H54 (cell line): Measurements from ENCODE around the gene NKTR.

Source experiments
- DNase-seq: peaks from one replicate; pipeline ENCODE4 v3.0.0; 2011; ENCODE audit warnings: low spot score, mixed read lengths; ENCODE audit not compliant: insufficient read length
- FAIRE-seq: peaks from 3 replicates; lab custom pipeline; 2011; peaks lifted over from hg19 to GRCh38; lab: Jason Lieb, UNC
- POLR2A ChIP-seq: IDR thresholded peaks from 2 replicates; pipeline ENCODE4 v1.6.1; 2011; ENCODE audit warnings: low read depth, mild to moderate bottlenecking, low read length

The NKTR gene

GRCh38 chr3:42683875-42684598 lies 83.6 kb downstream of the NKTR start:
- TF ChIP-seq POLR2A = no peak
- FAIRE-seq (peak; percentile 43), DNase-seq (peak; percentile 99)

GRCh38 chr3:42684632-42685362 lies 84.3 kb downstream of the NKTR start:
- FAIRE-seq = no peak

DNA sequence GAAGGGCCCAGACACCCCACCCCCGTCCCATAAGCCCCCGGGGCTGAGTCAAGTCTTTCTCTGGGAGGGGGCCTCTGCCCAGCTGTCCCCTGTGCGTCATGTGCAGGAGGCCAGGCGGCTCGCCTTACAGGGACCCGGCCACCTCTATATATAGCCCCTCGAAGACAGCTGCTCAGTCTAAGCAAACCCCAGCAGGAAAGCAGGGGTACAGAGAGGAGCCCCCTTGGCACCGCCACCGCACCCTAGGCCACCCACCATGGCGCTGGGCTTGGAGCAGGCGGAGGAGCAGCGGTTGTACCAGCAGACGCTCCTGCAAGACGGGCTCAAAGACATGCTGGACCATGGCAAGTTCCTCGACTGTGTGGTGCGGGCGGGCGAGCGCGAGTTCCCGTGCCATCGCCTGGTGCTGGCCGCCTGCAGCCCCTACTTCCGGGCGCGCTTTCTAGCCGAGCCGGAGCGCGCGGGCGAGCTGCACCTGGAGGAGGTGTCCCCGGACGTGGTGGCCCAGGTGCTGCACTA lies 84.9 kb downstream of the NKTR start, which contains the start of gene KLHL40:
TSS of gene KLHL40 (plus strand) at position 175 of the 519 bp plus-strand sequence. CDS start at position 257, 82 bp downstream.
- FAIRE-seq = no peak
- no peak for TF ChIP-seq POLR2A
- DNase-seq = no peak

More at GRCh38 chr3:42684632-42685362, 84.3 kb downstream of the NKTR start:
- no peak for DNase-seq
- no peak for TF ChIP-seq POLR2A

GRCh38 chr3:42685891-42686820 lies 85.7 kb downstream of the NKTR start:
- DNase-seq (no peak), FAIRE-seq (no peak)
- no peak for TF ChIP-seq POLR2A

- TF ChIP-seq POLR2A = no peak
- no peak for FAIRE-seq
- DNase-seq = no peak
These were observed 86.6 kb downstream of the NKTR start for GRCh38 chr3:42686832-42687650.

- no peak for TF ChIP-seq POLR2A
- no peak for DNase-seq
- FAIRE-seq = no peak
These were observed 87.5 kb downstream of the NKTR start for GRCh38 chr3:42688016-42688415.

- DNase-seq = no peak
- FAIRE-seq = no peak
- no peak for TF ChIP-seq POLR2A
These were observed 88.3 kb downstream of the NKTR start for GRCh38 chr3:42688487-42689420.

DNA sequence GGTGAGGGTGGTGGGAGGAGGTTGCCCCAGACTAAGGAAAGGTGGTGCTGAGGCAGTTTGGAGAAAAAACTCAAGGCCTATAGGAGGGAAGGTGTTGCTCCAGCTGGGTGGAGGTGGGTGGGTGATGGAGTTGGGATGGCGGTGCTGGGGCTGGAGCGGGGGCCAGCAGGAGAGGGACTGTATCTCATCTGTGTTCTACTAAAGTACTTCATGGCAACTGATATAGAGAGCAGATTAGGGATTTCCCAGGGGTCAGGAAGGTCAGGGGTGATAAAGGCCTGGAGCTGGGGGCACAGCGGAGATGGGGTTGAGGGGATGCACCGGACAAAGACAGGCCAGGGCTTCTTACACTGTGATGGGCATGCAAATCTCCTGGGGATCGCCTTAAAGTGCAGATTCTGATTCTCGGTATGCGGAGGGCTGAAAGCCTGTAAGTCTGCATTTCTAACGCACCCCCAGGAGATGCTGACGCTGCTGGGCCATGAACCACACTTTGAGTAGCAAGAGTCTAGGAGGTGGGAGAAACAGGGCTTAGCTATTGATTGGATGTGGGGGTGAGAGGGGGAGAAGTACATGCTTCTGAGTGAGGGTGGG lies 89.0 kb downstream of the NKTR start:
- FAIRE-seq = no peak
- no peak for DNase-seq
- TF ChIP-seq POLR2A = no peak

- no peak for FAIRE-seq
- no peak for DNase-seq
- no peak for TF ChIP-seq POLR2A
These were observed 89.7 kb downstream of the NKTR start for GRCh38 chr3:42690191-42690590.

- DNase-seq (no peak), FAIRE-seq (no peak)
- TF ChIP-seq POLR2A = no peak
These were observed 90.5 kb downstream of the NKTR start for GRCh38 chr3:42690766-42691680.
